Germinal center (tissue), 1 donor: Measurements from ENCODE around the gene ZNF106.
A peak's percentile ranks its signal among the peaks of the same experiment; 100 is the strongest.

Experiments used
- DNase-seq: peaks from one replicate; pipeline ENCODE4 v3.0.0; 2012; ENCODE audit warnings: mixed read lengths, low spot score

ZNF106 gene

DNA sequence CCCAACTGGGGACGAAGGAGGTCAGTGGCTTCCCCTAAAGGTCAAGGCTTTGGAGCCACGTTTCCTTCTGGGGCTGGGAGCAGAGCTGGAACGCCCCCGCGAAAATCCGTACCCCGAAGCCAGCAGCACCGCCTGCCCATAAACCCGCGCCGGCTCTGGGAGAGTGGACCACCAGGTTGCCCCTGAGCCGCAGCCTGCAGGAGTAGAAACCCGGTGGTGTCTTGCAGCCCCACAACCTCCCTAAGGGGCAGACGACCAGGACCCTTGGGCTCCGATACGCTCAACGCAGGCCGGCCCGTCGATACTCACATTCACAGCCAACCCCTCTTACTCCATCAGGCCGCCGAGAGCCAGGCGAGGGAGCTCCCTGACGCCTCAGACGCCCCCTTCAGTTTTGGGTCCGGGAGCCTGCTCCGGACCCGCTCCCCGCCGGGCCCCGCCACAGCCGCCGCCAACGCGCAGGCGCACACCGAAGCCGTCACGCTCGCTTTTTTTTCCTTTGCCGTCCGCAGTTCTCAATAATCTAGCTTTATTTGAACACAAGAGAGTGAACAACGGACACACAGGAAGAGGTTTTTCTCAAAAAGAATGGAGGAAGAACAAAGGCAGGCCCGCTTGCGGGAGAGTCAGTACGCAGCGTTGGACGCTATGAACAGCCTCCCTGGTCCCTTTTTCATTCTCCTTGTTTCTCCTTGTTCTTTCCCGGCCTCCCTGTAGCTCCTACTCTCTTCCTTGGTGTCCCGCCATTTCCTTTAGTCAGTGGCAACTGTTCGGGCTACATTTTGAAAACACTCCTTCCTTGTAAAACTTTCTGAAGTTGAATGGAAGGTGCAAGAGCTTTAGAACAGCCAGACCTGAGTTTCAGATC lies at the start of gene ZNF106:
Gene ZNF106, minus strand, starts transcription at position 471 of the 868 bp plus-strand sequence. CDS start 18,852 bp downstream, outside the sequence.
- peak; percentile 94 for DNase-seq

DNA sequence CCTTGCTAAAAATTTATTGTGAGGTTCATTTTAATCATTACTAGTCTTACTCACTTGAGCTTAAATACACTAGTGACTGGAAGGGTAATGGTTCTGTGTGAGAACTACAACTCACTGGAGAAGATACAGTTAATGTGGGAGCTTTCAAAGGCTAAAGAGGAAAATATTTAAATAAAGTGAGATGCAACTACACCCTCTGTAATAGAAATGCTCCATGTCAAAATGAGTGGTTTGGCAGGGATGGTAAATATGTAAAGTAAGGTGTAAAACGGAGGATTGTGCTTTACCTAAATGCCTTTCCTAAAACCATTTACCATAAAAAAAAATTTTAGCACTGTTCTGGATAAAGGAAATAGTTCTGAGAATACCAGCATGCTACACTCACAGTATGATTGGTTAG lies 42.3 kb upstream of the ZNF106 start:
- DNase-seq, result no peak

DNA sequence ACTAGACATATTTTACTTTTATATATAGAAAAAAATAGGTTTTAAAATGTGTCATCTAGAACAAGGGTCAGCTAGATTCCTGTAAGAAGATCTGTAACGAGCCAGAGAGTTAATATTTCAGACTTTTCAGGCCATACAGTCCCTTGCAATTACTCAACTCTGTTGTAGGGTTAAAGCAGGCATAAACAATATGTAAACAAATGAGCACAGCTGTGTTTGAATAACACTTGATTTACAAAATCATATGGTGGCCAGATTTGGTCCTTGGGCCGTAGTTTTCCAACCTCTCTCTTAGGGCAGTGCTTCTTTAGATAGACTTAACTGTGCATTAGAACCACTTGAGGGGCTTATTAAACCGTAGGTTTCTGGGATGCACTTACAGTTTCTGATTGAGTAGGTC lies 38.0 kb upstream of the ZNF106 start:
- DNase-seq, result no peak

DNA sequence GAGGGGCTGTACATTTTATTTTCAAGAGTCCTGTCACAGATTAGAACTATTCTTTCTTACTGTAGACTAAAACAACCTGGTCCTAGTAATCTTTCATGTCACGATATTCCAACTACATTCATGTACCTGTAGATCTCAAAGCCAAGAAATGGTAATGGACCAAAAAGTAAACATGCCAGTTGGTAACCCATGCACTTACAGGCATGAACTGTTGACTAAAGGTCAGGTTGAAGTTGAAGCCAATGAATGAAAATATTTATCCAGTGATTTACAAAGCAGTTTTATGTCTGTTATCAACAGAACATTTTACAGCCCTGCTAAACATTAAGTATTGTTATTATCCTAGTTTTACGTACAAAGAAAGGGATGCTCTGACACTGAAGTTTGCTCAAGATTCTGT lies 32.4 kb upstream of the ZNF106 start:
- DNase-seq, result no peak

DNA sequence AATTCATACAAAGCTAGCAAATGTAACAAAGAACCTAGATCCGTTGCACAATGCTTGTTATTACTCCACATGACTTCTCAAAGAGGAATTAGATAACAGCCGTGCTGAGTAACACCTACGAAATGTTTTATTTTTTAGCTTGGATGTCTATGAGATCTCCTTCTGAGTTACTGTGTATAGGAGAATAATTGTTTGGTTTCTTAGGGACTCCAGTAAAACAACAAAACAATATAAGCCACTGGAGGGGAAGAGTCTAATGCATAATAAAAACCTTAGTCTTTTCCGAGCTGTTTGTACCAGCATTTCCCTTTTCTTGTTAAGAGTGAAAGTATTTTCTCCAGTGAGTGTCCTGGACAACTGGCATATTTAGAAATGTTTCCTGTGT lies 20.1 kb upstream of the ZNF106 start:
- DNase-seq, result no peak

DNA sequence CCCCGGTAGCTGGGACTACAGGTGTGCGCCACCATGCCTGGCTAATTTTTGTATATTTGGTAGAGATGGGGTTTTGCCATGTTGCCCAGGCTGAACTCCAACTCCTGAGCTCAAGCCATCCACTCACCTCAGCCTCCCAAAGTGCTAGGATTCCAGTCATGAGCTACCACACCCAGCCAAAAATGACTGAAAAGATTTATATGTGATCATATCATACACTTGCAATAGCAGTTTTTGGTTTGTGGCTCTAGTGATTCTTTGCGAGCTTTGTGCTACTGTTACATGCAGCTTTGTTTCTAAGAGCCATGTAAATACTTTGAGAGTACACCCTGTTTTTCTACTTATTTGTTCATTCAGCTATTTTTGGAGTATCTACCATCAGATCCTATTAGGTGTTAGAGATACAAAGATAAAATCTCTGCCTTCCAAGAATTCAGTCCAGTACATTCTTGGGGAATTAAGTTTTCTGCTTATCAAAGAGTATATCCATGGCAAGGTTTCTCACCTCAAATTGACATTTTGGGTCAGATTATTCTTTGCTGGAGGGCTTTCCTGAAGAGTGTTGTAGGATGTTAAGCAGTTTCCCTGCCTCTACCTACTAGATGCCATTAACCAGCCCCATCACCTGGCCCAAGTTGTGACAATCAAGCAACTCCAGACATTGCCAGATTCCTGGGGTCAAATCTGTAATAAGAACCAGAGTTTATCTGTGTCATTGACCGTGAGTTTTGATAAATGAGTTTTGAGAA lies 19.5 kb upstream of the ZNF106 start:
- no peak for DNase-seq

DNA sequence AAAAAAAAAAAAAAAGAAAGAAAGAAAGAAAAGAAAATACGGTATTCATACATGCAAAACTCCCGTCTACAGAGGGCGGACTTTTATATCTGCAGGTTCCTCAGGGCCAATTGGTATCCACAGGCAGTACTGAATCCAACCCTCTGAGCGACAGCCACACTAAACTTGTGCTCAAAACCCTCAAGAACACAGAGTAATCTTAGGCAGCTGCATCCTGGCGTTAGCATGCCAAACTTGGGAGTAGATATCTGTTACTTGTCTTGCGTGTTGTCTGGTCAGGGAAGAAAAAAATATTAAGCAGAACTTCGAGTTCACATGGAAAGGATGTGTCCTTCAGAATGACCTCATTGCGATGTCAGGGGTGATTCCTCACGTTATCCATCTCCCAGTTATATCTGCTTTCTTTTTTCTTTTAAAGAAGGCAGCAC lies 17.3 kb upstream of the ZNF106 start:
- no peak for DNase-seq

DNA sequence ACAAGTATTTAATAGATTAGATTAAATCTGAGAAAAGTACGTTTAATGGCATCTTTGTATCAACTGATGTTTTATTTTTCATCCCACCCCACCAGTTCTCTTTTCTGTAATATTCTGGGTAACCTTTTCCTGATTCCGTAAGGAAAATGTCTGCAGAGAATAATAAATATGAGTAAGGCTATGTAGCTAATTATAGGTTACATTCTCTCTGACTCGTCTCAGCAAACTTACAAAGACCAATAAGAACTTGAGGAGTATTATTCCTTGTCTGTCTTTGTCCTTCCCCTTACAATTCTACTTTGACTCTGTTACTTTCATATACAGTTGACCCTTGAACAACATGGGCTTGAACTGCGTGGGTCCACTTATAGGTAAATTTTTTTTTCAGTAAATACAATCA lies 16.6 kb upstream of the ZNF106 start:
- DNase-seq, result no peak

DNA sequence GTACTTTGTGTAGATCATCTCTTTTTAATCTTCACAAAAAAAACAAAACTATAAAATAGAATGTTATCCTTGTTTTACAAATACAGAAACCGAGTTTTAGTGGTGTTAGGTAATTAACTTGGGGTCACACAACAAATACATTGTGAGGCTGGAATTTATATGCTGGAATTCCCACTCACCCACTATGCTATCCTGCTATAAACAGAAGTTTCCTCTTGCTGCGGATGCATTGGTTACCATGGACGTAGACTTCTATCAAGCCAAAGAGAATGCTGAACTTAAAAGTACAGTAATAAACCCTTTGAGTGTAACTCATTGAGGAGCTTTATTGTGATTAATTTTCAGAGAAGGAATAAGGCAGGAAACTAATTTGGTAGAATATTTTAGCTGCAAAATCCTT lies 13.7 kb upstream of the ZNF106 start:
- DNase-seq, result no peak

DNA sequence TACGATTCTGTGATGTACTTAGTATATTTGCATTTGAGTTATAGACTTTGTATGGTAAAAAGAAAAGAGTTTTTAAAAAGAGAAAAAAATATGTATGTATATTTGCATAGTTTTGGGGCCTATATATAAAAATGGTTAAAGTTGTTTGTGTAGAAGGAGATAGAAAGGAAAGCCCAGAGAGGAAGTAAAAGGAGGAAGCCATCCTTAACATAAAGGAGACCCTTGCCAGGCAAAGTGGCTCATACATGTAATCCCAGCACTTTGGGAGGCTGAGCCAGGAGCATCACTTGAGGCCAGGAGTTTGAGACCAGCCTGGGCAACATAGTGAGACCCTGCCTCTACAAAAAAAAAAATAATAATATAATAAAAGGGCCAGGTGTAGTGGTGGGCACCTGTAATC lies 12.9 kb upstream of the ZNF106 start:
- DNase-seq, result peak; percentile 46

DNA sequence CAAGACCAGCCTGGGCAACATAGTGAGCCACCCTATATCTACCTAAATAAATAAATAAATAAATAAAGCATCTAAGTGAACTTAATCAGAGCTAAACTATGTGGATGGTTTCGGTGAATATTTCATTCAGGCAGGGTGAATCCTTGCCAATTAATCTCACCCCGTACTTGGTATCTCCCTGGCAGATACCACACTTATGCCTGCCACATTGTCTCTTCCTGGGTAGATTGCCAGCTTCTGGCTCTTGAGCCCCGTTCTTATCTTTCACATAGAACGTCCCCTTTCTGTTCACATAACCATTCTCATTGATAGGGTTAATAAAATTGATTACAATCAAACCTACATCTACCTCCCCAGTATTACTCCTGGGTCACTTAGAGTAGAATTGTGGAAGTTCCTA lies 11.5 kb upstream of the ZNF106 start:
- no peak for DNase-seq

DNA sequence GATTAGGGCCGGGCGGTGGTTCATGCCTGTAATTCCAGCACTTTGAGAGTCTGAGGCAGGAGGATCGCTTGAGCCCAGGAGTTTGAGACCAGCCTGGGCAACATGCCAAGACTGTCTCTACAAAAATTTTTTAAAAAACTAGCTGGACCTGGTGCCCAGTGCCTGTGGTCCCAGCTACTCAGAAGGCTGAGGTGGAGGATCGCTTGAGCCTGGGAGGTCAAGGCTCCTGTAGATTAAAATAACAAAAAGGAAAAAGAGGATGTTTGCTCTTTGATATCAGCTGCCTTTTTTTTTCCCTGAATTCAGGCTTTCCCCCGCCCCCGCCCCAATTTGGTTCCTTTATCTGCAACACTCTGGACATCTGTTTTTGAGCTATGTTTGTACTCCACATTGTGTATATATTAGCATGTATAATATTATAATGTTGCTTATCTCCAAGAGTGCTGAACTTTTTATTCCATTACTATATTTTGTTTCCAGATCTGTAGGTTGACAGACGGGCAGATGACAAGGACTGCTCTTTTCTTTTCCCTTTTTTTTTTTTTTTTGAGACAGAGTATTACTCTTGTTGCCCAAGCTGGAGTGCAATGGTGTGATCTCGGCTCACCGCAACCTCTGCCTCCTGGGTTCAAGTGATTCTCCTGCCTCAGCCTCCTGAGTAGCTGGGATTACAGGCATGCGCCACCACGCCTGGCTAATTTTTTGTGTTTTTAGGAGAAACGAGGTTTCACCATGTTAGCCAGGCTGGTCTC lies 9.1 kb upstream of the ZNF106 start:
- DNase-seq, result no peak

DNA sequence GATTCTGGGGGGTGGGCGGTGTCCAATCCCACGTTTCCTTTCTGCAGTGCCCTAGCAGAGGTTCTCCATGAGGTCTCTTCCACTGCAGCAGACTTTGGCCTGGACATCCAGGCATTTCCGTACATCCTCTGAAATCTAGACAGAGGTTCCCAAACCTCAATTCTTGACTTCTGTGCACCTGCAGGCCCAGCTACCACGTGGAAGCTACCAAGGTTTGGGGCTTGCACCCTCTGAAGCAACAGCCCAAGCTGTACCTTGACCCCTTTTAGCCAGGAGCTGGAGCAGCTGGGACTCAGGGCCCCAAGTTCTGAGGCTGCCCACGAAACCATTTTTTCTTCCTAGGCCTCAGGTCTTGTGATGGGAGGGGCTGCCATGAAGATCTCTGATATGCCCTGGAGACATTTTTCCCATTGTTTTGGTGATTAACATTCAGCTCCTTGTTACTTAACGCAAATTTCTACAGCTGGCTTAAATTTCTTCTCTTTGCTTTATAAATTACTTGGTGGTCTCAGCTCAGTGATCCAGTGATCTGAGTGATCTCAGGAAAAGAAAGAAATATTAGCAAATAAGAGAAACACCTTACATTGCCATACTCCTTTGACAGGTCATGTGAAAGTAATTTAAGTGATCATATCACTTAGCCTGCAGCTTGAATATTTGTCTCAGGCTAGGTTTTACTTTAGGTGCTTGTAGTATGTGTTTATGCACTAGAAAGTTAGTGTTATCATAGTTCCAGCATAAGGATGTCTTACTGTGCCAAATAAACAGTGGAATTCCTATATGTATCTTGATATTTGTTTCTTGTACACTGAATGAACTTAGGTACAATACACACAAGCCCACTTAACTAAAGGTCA lies 7.5 kb upstream of the ZNF106 start:
- DNase-seq, result no peak

DNA sequence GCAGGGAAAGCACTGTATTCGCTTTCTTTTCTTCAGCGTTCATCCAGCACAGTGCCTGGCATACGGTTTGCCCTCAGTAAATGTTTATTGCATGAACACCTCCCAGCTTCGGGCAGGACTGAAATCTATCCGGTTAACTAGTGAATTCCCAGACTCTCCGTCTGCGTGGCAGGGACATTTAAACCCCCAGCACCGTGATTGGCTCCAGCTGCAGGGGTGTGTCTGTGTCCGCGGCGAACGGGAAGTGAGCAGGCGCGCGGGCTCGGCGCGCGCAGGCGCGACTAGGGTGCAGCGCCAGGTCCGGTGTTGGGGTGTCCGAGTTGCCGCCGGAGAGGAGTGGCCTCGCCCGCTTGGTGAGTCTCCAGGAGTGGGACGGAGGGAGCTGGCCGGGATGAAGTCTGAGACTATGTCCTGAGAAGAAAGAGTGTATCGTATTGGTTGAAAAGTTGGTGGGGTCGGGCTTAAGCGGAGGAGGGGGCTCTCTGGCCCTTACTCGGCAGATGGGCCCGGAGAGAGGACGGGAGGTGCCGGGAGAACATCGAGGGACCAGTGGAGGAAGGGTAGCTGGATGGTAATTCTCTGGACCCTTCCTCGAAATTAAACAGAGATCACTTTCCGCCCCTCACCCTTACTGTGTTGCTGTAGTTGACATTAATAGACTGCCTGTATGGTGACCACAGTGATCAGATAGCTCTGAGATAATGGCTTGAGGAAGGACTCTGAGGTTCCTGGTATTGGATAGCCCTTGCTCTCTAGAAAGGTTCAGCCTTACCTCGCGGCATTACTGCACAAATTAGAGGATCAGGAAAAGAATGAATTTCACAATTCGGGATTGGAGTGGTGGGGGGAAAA lies 4.6 kb upstream of the ZNF106 start, which contains the start of gene SNAP23:
Gene SNAP23, plus strand, starts transcription at position 274 of the 852 bp plus-strand sequence. CDS start 16,213 bp downstream, outside the sequence.
- peak; percentile 92 for DNase-seq

DNA sequence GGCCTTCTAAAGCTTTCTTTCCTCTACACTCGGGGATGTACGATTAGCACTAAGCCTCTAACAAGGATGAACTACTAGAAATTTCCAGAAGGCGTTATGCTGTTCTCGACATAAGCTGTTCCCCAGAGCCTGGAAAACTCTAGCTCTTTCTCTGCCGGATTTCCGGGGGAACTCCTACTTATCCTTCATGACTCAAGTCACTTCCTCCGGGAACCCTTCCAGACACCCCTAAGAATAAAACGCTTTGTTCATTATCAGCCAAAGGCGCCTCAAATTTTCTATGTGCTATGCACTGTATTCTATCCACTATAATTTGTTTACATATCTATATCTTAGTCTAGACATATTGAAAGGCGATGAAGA lies 4.0 kb upstream of the ZNF106 start:
- DNase-seq, result no peak

DNA sequence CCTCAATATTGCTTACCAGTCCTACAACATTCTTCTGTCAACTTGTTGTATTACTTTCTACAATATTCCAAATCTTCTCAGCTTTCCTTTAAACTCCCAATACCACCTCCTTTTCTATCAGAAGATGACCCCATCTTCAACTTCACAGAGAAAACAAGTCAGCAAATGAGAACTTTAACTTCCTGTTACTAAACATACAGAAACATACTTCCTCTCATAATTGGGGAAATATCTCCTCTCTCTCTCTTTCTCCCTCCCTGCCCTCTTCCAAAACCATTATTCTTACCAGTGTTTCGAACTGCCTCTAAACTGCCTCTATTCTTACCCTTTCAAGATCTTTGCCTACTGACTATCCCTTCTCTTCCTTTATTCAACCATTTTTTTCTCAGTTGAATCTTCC lies 2.7 kb upstream of the ZNF106 start:
- peak; percentile 38 for DNase-seq

DNA sequence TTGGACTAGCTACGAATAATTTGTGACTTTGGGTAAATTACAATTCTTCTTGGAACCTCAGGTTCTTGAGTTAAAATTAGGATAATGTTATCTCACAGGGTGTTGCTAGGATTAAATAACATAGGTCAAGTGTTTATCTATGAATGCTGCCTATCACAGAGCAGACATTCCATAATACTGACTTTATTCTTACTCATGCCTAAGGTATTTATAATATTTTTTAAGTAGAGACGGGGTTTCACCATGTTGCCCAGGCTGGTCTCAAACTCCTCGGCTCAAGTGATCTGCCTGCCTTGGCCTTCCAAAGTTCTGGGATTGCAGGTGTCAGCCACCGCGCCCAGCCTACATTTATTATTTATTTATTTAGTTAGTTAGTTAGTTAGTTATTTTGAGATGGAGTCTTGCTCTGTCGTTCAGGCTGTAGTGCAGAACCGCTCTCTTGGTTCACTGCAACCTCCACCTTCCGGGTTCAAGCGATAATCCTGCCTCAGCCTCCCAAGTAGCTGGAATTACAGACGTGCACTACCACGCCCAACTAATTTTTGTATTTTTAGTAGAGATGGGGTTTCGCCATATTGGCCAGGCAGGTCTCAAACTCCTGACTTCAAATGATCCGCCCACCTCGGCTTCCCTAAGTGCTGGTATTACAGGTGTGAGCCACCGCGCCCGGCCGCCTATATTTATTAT lies 741 bp upstream of the ZNF106 start:
- DNase-seq, result no peak

DNA sequence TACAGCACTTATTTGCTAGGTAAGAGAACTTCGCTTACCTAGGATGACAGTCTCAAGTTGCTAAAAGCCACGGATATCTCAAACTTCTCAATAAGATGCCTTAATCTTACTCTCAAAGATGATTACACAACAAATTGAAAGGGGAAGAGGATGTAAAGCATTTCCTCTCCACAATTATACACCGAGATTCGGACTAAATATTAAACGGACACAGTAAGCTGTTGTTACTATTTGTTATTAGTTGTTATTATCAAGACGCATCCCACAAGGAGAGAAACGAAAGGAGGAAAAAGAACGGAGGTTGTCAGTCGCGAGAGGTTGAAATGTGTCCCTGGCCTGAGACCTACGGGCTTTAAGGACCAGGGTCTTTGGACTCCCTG lies 660 bp downstream of the ZNF106 start:
- peak; percentile 28 for DNase-seq

DNA sequence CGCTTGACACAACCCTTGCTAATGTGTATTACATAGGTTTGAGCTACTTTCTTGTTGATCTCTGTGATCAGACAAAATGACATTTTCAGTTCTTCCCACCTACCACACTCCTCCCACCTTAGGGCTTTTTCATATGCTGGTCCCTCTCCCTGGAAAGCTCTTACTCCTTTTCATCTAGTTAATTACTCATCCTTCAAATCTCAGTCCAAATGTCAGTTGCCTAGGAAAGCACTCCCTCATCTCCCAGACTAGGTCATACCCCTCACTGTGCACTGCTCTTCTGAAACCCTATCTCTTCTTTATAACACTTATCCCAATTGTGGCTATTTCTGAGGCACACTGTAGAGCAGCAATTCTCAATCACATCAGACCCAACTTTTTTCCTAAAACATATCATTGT lies 7.3 kb downstream of the ZNF106 start:
- no peak for DNase-seq

DNA sequence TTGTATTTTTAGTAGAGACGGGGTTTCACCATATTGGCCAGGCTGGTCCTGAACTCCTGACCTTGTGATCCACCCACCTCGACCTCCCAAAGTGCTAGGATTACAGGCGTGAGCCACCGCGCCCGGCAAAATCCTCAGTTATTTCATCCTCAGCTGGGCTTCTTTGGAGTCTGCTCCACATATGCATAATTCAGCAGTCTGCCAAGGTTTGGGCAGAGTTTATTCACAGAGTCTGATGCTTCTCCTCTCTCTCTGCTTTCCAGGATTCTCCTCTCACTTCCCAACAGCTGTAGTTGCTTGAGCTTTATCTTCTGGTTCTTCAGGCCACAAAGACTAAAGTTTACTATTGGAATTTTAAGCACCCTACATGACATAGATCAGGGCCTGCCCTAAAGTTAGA lies 8.2 kb downstream of the ZNF106 start:
- no peak for DNase-seq
